Adrenal gland (tissue), 12 donors: ENCODE results near the gene JPH2. TPM values are rescaled to one million over a fixed set of nuclear protein-coding genes. Genes with fewer than 3 reads are reported as not detected.

Experiments
- DNase-seq, 7 donors: peaks; one replicate each; pipeline ENCODE4 v3.0.0-alpha.2; 2019 to 2020
- H3K27ac ChIP-seq, 5 donors: fragments of 200-600 bp; sonication (generic) in 4 of 5; 1 replicate in 3 of 5; 2 replicates in 2 of 5; pipeline versions ENCODE4 v1.5.1 to v1.8.0; 2016 to 2020; ENCODE audit warnings: mild to moderate bottlenecking in 1 of 5
- H3K27me3 ChIP-seq: fragments of 200-600 bp; 2 replicates; pipeline ENCODE4 v1.8.0; 2021
- H3K36me3 ChIP-seq, 2 donors: fragments of 200-600 bp; replicated peaks in 1 of 2; 1 replicate in 1 of 2; 2 replicates in 1 of 2; pipeline versions ENCODE4 v1.5.1 to v1.8.0; 2018 to 2022
- H3K4me1 ChIP-seq, 2 donors: fragments of 200-600 bp; replicated peaks in 1 of 2; 1 replicate in 1 of 2; 2 replicates in 1 of 2; pipeline versions ENCODE4 v1.5.1 to v1.8.0; 2018 to 2021
- H3K4me3 ChIP-seq, 4 donors: fragments of 200-600 bp; sonication (generic) in 3 of 4; one replicate each; pipeline ENCODE4 v1.5.1; 2016 to 2018
- H3K9me3 ChIP-seq, 3 donors: fragments of 200-600 bp; sonication (generic) in 1 of 3; replicated peaks in 1 of 3; 1 replicate in 2 of 3; 2 replicates in 1 of 3; pipeline versions ENCODE4 v1.5.1 to v1.8.0; 2016 to 2021
- CTCF ChIP-seq, 6 experiments: fragments of 450-650 bp in 4 of 6; fragments of 200-600 bp in 2 of 6; sonication (generic) in 1 of 6; IDR thresholded peaks; 1 replicate in 5 of 6; 2 replicates in 1 of 6; pipeline versions ENCODE4 v1.5.1 to v1.8.0; 2016 to 2021; ENCODE audit warnings: antibody characterized with exemption in 6 of 6, mild to moderate bottlenecking in 2 of 6, moderate library complexity in 1 of 6
- POLR2A ChIP-seq, 2 donors: fragments of 450-650 bp; IDR thresholded peaks; one replicate each; pipeline ENCODE4 v1.6.1; 2017; ENCODE audit warnings: antibody characterized with exemption in 2 of 2, mild to moderate bottlenecking in 2 of 2, moderate library complexity in 1 of 2
- WGBS, 4 donors: extraction: QIAGEN DNeasy Blood & Tissue Kit in 2 of 4; methylation state at CpG; one replicate each; pipeline versions ENCODE4 v1.1.5 to v1.1.7; 2013 to 2017; 5-methylcytosine and 5-hydroxymethylcytosine counted together
- intact Hi-C, 2 donors: fragments of 100-400 bp; cut with DNase I; formaldehyde crosslinking; loops; one replicate each; pipeline versions ENCODE4 v1.14.1 to v1.15.0; 2022 to 2023
- polyA plus RNA-seq, 3 donors: library from polyadenylated mRNA; stranded (reverse); fragments of 200-250 nt in 2 of 3; fragments of 350-450 nt in 1 of 3; fragmentation: Illumina TruSeq in 1 of 3; extraction: RNeasy Lipid Tissue Mini Kit (QIAGEN cat#74804) in 1 of 3; gene quantifications; one replicate each; pipeline ENCODE4 v1.2.3, GENCODE V29; 2013 to 2014
- total RNA-seq, 9 donors: library from RNA; depleted of rRNA in 4 of 9; stranded (reverse); fragments of >200 nt in 4 of 9; fragments of 120-200 nt in 1 of 9; fragmentation: NEBNext Ultra II Directional in 1 of 9; extraction: Animal tissue kit (Norgen Biotek cat#: 25700) in 1 of 9; gene quantifications; one replicate each; pipeline versions ENCODE4 v1.1.0 to v1.2.4, GENCODE V29; 2013 to 2023
- donor health status: healthy with polysubstance abuse.
- donor health status: Bipolar disorder and iron deficiency.
- donor health status: DM: yes; HTN: yes; CAD: no.
- donor health status: DM: no; HTN: no; CAD: no.
- donor health status: DM: no; HTN: no; CAD: no.
- donor health status: DM: yes; HTN: yes; CAD: no.

Gene JPH2
- total and polyA plus RNA-seq, 12 donors: 0.59 to 13.0 (median 3.4) TPM

- intact Hi-C loops: no loop called here
- H3K4me1 ChIP-seq: no peaks in the 10 kb centered on the region
- DNase-seq: no peak
These were observed 5.4 kb downstream of the JPH2 start for GRCh38 chr20:44181611-44182010.

GRCh38 chr20:44180814-44181213 is 6.2 kb downstream of the JPH2 start:
- H3K4me3 ChIP-seq: no peak overlapping the region
- 53 to 64% (median 60%) methylated on average over 9 of the region's 9 CpGs for WGBS, 4 donors
- TF ChIP-seq CTCF (IDR thresholded peaks at IDR 0.05) (no peak), POLR2A (IDR thresholded peaks at IDR 0.05) (no peak)
- no peaks in the 10 kb centered on the region for H3K9me3 ChIP-seq
- no peaks in the 10 kb centered on the region for H3K27me3 ChIP-seq
- H3K36me3 ChIP-seq: no peaks in the 10 kb centered on the region
- DNase-seq: no peak
- intact Hi-C loops: no loop called here
- H3K27ac ChIP-seq: no peak overlapping the region
- no peaks in the 10 kb centered on the region for H3K4me1 ChIP-seq

More at GRCh38 chr20:44181611-44182010, 5.4 kb downstream of the JPH2 start:
- Histone ChIP-seq H3K4me3 (no peak overlapping the region), H3K27me3 (no peaks in the 10 kb centered on the region), H3K9me3 (no peaks in the 10 kb centered on the region), H3K27ac (no peak overlapping the region), H3K36me3 (no peaks in the 10 kb centered on the region)
- TF ChIP-seq POLR2A (IDR thresholded peaks at IDR 0.05) (no peak), CTCF (IDR thresholded peaks at IDR 0.05) (no peak)
- WGBS, 4 donors: 72 to 88% (median 75%) methylated on average over 11 of the region's 11 CpGs

- no peaks in the 10 kb centered on the region for H3K4me1 ChIP-seq
- no peaks in the 10 kb centered on the region for H3K27me3 ChIP-seq
- 64 to 81% (median 73%) methylated on average over 13 to 14 of the region's 14 CpGs for WGBS, 4 donors
- DNase-seq: no peak
- intact Hi-C loops: no loop called here
- H3K36me3 ChIP-seq: no peaks in the 10 kb centered on the region
- TF ChIP-seq CTCF (IDR thresholded peaks at IDR 0.05) (no peak), POLR2A (IDR thresholded peaks at IDR 0.05) (no peak)
- no peaks in the 10 kb centered on the region for H3K9me3 ChIP-seq
- peak overlapping the region in 1 of 5 donors; percentile 58 for H3K27ac ChIP-seq
- H3K4me3 ChIP-seq: no peak overlapping the region
These were observed 10.0 kb downstream of the JPH2 start for GRCh38 chr20:44176833-44177534.

- TF ChIP-seq POLR2A (IDR thresholded peaks at IDR 0.05): no peak
- no peak overlapping the region for H3K27ac ChIP-seq
These were observed 11.8 kb downstream of the JPH2 start for GRCh38 chr20:44174996-44175765.

More at GRCh38 chr20:44174996-44175765, 11.8 kb downstream of the JPH2 start:
- no peaks in the 10 kb centered on the region for H3K27me3 ChIP-seq
- 90 to 94% (median 93%) methylated on average over 13 of the region's 13 CpGs for WGBS, 4 donors
- H3K4me3 ChIP-seq: no peak overlapping the region
- no peaks in the 10 kb centered on the region for H3K4me1 ChIP-seq
- no peaks in the 10 kb centered on the region for H3K36me3 ChIP-seq
- DNase-seq: no peak
- intact Hi-C loops: no loop called here
- no peaks in the 10 kb centered on the region for H3K9me3 ChIP-seq
